ENCODE data around the gene MRNIP.
A peak's percentile ranks its signal among the peaks of the same experiment; 100 is the strongest.

Gene MRNIP

DNA sequence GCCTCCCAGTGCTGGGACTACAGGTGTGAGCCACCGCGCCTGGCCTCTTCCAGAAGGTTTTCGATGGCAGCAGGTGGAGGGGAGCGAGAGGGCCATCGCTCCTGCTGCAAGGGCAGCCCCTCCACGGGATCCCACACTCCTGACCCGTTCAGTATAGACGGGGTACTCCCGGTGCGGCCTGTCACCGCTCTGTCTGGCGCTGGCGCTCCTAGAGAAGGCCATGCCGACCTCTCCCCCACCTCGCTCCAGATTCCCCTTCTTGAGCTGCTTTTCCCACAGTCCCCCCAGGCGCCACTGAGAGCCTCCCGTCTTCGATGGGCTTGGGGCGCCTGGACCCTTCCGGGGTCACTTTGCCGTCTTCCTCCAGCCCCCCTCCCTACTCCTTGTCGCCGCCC, 42.2 kb downstream of the MRNIP start:
- no peak for DNase-seq (ENCODE audit: low read depth, low spot score)
- peaks cover 31% of the 10 kb centered on the region for H3K36me3 ChIP-seq (ENCODE audit: insufficient read depth, insufficient read length, low read length)
- H3K9me3 ChIP-seq (ENCODE audit: insufficient read depth, low read length), result no peaks in the 10 kb centered on the region
- H3K27me3 ChIP-seq (ENCODE audit: insufficient read depth, insufficient read length), result no peaks in the 10 kb centered on the region
- no peak for TF ChIP-seq SUZ12 (IDR thresholded peaks at IDR 0.05; ENCODE audit: extremely low read depth, insufficient read depth, insufficient read length)
- no peak for TF ChIP-seq ZNF274 (IDR thresholded peaks at IDR 0.05; ENCODE audit: low read depth, low read length)
- no peak for TF ChIP-seq YY1 (IDR thresholded peaks at IDR 0.05; ENCODE audit: insufficient read depth, insufficient read length)
- H3K9ac ChIP-seq (ENCODE audit: insufficient read length, low read depth), result peak overlapping the region; percentile 64
- peaks cover 14% of the 10 kb centered on the region for H3K4me1 ChIP-seq (ENCODE audit: insufficient read depth, insufficient read length)
- peak overlapping the region; percentile 40 for H3K4me3 ChIP-seq (ENCODE audit: insufficient read length, low read depth)

DNA sequence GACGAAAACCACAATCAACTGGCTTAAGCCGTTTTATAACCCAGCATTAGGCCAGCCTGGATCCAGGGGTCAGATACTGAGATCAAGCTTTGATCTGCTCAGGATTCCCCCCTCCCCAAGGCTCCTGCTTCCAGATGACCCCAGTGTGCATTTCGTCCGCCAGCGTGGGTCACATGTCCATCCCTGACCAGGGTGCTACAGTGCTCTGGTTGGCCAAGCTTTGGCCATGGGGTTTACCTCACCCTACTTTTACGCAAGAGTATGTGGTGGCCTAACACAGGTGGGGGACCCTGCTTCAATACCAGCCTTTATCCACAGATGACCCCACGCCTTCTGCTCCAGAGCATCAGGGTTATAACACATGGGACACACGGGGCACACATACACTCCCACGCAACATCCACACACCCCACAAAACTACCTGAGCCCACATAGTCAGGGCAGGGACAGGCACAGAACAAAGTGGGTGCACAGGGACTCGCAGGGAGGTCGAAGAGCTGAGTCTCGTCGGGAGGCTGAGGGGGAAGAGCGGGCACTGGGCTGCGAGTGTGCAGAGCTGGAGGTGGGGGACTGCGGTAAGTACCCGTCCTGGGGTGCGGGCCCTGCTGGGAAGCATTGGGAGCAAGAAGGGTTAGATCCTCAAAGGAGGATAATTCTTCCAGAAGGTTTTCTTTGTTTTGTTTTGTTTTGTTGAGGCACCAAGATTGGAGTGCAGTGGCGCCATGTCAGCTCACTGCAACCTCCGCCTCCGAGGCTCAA, 42.9 kb downstream of the MRNIP start:
- peaks cover 14% of the 10 kb centered on the region for H3K4me1 ChIP-seq (ENCODE audit: insufficient read depth, insufficient read length)
- H3K9me3 ChIP-seq (ENCODE audit: insufficient read depth, low read length), result no peaks in the 10 kb centered on the region
- no peaks in the 10 kb centered on the region for H3K27me3 ChIP-seq (ENCODE audit: insufficient read depth, insufficient read length)
- no peak overlapping the region for H3K9ac ChIP-seq (ENCODE audit: insufficient read length, low read depth)
- DNase-seq (ENCODE audit: low read depth, low spot score), result no peak
- no peak for TF ChIP-seq ZNF274 (IDR thresholded peaks at IDR 0.05; ENCODE audit: low read depth, low read length)
- no peak for TF ChIP-seq YY1 (IDR thresholded peaks at IDR 0.05; ENCODE audit: insufficient read depth, insufficient read length)
- no peak for TF ChIP-seq SUZ12 (IDR thresholded peaks at IDR 0.05; ENCODE audit: extremely low read depth, insufficient read depth, insufficient read length)
- no peak overlapping the region for H3K4me3 ChIP-seq (ENCODE audit: insufficient read length, low read depth)
- peaks cover 31% of the 10 kb centered on the region for H3K36me3 ChIP-seq (ENCODE audit: insufficient read depth, insufficient read length, low read length)

DNA sequence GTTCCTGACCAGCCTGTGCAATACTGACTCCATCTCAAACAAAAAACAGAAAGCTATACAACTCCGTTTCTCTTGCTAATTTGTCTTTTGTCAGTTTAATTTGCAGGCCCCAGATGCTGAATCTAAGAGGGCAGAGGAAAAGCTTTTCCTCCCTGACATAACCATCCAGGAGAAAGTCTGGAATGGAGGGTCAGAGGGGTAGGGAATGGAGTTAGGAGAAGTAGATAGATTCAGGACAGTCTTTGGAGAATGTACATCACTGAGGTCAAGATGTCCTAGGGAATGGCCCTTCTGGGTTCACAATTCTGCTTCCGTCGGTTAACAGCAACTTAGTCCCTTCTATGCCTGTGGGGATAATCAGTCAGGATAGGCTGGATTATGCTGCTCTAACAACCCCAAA, 44.5 kb downstream of the MRNIP start:
- no peak overlapping the region for H3K9ac ChIP-seq (ENCODE audit: insufficient read length, low read depth)
- H3K4me3 ChIP-seq (ENCODE audit: insufficient read length, low read depth), result no peak overlapping the region
- peaks cover 31% of the 10 kb centered on the region for H3K36me3 ChIP-seq (ENCODE audit: insufficient read depth, insufficient read length, low read length)
- peaks cover 6% of the 10 kb centered on the region for H3K4me1 ChIP-seq (ENCODE audit: insufficient read depth, insufficient read length)
- TF ChIP-seq YY1 (IDR thresholded peaks at IDR 0.05; ENCODE audit: insufficient read depth, insufficient read length), result no peak
- no peak for TF ChIP-seq ZNF274 (IDR thresholded peaks at IDR 0.05; ENCODE audit: low read depth, low read length)
- TF ChIP-seq SUZ12 (IDR thresholded peaks at IDR 0.05; ENCODE audit: extremely low read depth, insufficient read depth, insufficient read length), result no peak
- DNase-seq (ENCODE audit: low read depth, low spot score), result no peak
- no peaks in the 10 kb centered on the region for H3K27me3 ChIP-seq (ENCODE audit: insufficient read depth, insufficient read length)
- H3K9me3 ChIP-seq (ENCODE audit: insufficient read depth, low read length), result no peaks in the 10 kb centered on the region

DNA sequence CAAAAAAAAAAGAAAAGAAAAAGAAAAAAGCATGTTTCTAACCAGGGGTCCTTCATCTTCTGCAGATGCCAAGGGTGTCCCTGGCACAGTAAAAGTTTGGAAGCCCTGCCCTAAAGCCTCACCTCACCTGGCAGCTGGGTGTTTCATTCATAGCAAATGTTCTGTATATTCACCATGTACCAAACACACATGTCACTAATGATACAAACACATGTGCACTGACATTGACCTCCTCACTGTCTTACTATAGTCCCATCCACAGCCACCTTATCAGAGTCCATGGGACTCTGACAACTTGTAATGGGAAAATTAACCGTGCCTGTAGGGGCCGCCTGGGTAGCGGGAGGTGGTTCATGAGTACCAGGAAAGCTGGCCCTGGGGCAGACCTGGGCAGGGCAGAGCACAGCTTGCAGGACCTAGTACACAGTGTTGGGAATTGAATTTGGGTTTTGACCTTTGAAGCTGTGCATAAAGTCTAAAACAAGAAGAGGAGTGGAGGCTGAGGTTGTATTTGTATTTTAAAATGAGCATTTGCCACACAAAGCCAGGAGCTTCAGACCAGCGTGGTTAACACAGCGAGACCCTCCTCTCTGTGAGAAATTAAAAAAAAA, 45.5 kb downstream of the MRNIP start:
- no peak for TF ChIP-seq YY1 (IDR thresholded peaks at IDR 0.05; ENCODE audit: insufficient read depth, insufficient read length)
- no peak for TF ChIP-seq SUZ12 (IDR thresholded peaks at IDR 0.05; ENCODE audit: extremely low read depth, insufficient read depth, insufficient read length)
- TF ChIP-seq ZNF274 (IDR thresholded peaks at IDR 0.05; ENCODE audit: low read depth, low read length), result no peak
- Histone ChIP-seq H3K4me1 (ENCODE audit: insufficient read depth, insufficient read length) (peaks cover 2% of the 10 kb centered on the region), H3K27me3 (ENCODE audit: insufficient read depth, insufficient read length) (no peaks in the 10 kb centered on the region), H3K9ac (ENCODE audit: insufficient read length, low read depth) (no peak overlapping the region), H3K36me3 (ENCODE audit: insufficient read depth, insufficient read length, low read length) (peaks cover 31% of the 10 kb centered on the region), H3K4me3 (ENCODE audit: insufficient read length, low read depth) (peak overlapping the region; percentile 1), H3K9me3 (ENCODE audit: insufficient read depth, low read length) (no peaks in the 10 kb centered on the region)
- DNase-seq (ENCODE audit: low read depth, low spot score), result no peak

DNA sequence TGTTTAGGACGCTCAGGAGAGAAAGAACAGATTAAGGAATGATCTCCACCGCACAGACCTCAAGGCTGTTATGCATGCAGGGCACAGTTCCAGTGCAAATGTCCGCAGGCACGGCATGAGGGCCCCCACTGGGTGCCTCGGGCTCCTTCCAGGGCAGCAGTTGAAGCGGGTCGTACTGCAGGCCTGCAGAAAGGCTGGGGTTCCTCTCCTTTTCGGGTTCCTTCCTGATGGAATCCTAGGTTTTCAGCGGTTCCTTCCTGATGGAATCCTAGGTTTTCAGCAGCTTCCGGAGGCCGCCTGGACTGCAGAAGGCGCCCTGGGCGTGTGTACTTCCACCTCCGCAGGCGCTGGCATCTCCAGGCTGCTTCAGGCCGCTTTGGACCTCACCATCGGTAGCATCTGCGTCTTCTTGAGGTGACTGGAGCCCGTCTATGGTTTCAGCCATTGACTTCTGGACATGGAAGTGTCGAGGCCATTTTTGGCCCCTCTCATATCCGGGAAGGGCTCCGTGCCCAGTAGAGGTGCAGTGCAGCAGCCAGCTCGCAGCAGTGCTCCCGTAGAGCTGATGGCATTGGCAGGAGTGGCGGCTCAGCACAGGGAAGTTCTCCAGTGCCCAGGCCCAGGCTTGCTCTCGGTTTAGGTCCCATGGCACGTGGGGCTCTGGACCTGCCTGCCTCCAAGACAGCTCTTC, 46.3 kb downstream of the MRNIP start:
- H3K4me3 ChIP-seq (ENCODE audit: insufficient read length, low read depth), result peak overlapping the region; percentile 32
- H3K27me3 ChIP-seq (ENCODE audit: insufficient read depth, insufficient read length), result no peaks in the 10 kb centered on the region
- no peaks in the 10 kb centered on the region for H3K9me3 ChIP-seq (ENCODE audit: insufficient read depth, low read length)
- no peak for DNase-seq (ENCODE audit: low read depth, low spot score)
- peaks cover 31% of the 10 kb centered on the region for H3K36me3 ChIP-seq (ENCODE audit: insufficient read depth, insufficient read length, low read length)
- H3K4me1 ChIP-seq (ENCODE audit: insufficient read depth, insufficient read length), result peaks cover 2% of the 10 kb centered on the region
- TF ChIP-seq SUZ12 (IDR thresholded peaks at IDR 0.05; ENCODE audit: extremely low read depth, insufficient read depth, insufficient read length), result no peak
- no peak for TF ChIP-seq YY1 (IDR thresholded peaks at IDR 0.05; ENCODE audit: insufficient read depth, insufficient read length)
- no peak for TF ChIP-seq ZNF274 (IDR thresholded peaks at IDR 0.05; ENCODE audit: low read depth, low read length)
- peak overlapping the region; percentile 39 for H3K9ac ChIP-seq (ENCODE audit: insufficient read length, low read depth)

DNA sequence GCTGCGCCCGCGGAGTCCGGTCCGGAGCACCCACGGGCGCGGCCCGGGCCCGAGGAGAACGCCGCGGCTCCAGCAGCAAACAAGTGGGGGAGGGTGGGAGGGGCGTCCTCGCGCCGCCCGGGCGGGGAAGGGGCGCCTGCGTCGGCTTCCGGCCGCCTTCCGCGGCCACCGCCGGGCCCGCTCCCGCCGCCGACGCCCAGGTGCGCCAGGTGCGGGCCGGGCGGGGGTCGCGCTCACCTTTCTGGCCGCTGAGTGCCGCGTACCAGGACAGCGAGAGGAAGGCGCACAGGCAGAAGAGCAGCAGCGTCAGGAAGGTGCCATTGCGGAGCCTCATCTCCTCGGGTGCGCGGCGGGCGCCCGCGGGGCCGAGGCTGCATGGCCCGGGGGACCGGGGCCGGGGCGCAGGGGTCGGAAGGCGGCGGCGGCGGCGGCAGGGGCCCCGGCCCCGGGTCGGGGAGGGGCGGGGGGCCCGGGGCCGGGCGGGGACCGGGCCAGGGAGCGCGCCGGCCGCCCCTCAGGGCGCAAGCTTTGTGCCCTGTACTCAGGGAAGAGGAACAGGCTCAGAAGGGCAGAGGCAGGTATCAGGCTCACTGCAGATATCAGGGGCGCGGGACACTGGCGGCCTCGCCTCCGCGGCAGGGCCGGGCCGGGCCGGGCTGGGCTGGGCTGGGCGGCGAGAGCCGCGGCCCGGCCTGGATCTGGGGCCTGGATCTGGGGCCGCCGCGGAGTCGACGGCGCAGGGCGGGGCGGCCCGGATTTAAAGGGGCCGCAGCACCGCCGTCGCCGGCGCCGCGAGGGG, 52.2 kb downstream of the MRNIP start, which contains the start of gene MGAT4B:
Gene MGAT4B, minus strand, starts transcription at position 617 of the 799 bp plus-strand sequence. Its CDS starts 283 bp downstream, at position 334.
- H3K4me1 ChIP-seq (ENCODE audit: insufficient read depth, insufficient read length), result peaks cover 24% of the 10 kb centered on the region
- no peaks in the 10 kb centered on the region for H3K9me3 ChIP-seq (ENCODE audit: insufficient read depth, low read length)
- no peak for DNase-seq (ENCODE audit: low read depth, low spot score)
- peak within 1 kb of the TSS; percentile 88 for H3K9ac ChIP-seq (ENCODE audit: insufficient read length, low read depth)
- H3K27me3 ChIP-seq (ENCODE audit: insufficient read depth, insufficient read length), result no peaks in the 10 kb centered on the region
- H3K36me3 ChIP-seq (ENCODE audit: insufficient read depth, insufficient read length, low read length), result peaks cover 5% of the 10 kb centered on the region
- H3K4me3 ChIP-seq (ENCODE audit: insufficient read length, low read depth), result peak within 1 kb of the TSS; percentile 75
- TF ChIP-seq SUZ12 (IDR thresholded peaks at IDR 0.05; ENCODE audit: extremely low read depth, insufficient read depth, insufficient read length) (no peak), ZNF274 (IDR thresholded peaks at IDR 0.05; ENCODE audit: low read depth, low read length) (no peak), YY1 (IDR thresholded peaks at IDR 0.05; ENCODE audit: insufficient read depth, insufficient read length) (no peak)
